ENCODE measurements around the gene CLCN1.

GRCh38 chr7:143346018-143346417, 30.1 kb downstream of the CLCN1 start:
- TF ChIP-seq CTCF (conservative IDR thresholded peaks at IDR 0.05; ENCODE audit: low read length) (no peak; the same call in 1 of the 2 replicates), EZH2phosphoT487 (IDR thresholded peaks at IDR 0.05; ENCODE audit: borderline replicate concordance) (no peak)
